CD14-positive monocyte (primary cell): ENCODE data around the gene LAMC1. TPM values are rescaled to one million over a fixed set of nuclear protein-coding genes. Genes with fewer than 3 reads are reported as not detected.

Source experiments
- DNase-seq, 3 donors: peaks; one replicate each; pipeline ENCODE4 v3.0.0-alpha.2; 2011 to 2022
- H2AFZ ChIP-seq: 2 replicates; pipeline ENCODE4 v1.6.0; 2012; ENCODE audit warnings: mild to moderate bottlenecking, low read depth, low read length, inconsistent platforms; ENCODE audit not compliant: insufficient read depth, poor library complexity, severe bottlenecking
- H3K27ac ChIP-seq, 2 donors: 1 replicate in 1 of 2; 2 replicates in 1 of 2; pipeline ENCODE4 v1.5.1; 2012 to 2013; ENCODE audit warnings: low read length in 2 of 2, control low read depth in 1 of 2, inconsistent platforms in 1 of 2, low read depth in 1 of 2, mild to moderate bottlenecking in 1 of 2
- H3K27me3 ChIP-seq, 2 donors: one replicate each; pipeline versions ENCODE4 v1.6.0 to v1.6.1; 2011 to 2013; ENCODE audit warnings: low read length in 2 of 2; ENCODE audit not compliant: control insufficient read depth in 2 of 2, insufficient read depth in 2 of 2
- H3K36me3 ChIP-seq, 2 donors: replicated peaks in 1 of 2; 1 replicate in 1 of 2; 2 replicates in 1 of 2; pipeline versions ENCODE4 v1.5.1 to v1.6.1; 2012 to 2013; ENCODE audit warnings: low read length in 2 of 2, control low read depth in 1 of 2, inconsistent platforms in 1 of 2, mild to moderate bottlenecking in 1 of 2; ENCODE audit not compliant: insufficient read depth in 2 of 2, control insufficient read depth in 1 of 2
- H3K4me1 ChIP-seq, 2 donors: 1 replicate in 1 of 2; 2 replicates in 1 of 2; pipeline versions ENCODE4 v1.5.1 to v1.6.1; 2012 to 2013; ENCODE audit warnings: low read length in 2 of 2, control low read depth in 1 of 2, inconsistent platforms in 1 of 2, mild to moderate bottlenecking in 1 of 2, moderate library complexity in 1 of 2; ENCODE audit not compliant: insufficient read depth in 2 of 2, control insufficient read depth in 1 of 2
- H3K4me2 ChIP-seq: replicated peaks from 2 replicates; pipeline ENCODE3; 2012; ENCODE audit warnings: low read length, moderate library complexity, mild to moderate bottlenecking; ENCODE audit not compliant: poor library complexity, severe bottlenecking; ENCODE audit errors: extremely low read depth
- H3K4me3 ChIP-seq, 3 experiments: fragments of 200-600 bp in 1 of 3; sonication (generic) in 1 of 3; replicated peaks in 1 of 3; 1 replicate in 2 of 3; 2 replicates in 1 of 3; pipeline ENCODE4 v1.5.1; 2011 to 2013; ENCODE audit warnings: low read length in 3 of 3, mild to moderate bottlenecking in 3 of 3, control low read depth in 2 of 3, low read depth in 2 of 3, inconsistent platforms in 1 of 3, moderate library complexity in 1 of 3
- H3K79me2 ChIP-seq: 2 replicates; pipeline ENCODE4 v1.6.0; 2012; ENCODE audit warnings: mild to moderate bottlenecking, control low read depth, inconsistent platforms, low read length, moderate library complexity; ENCODE audit not compliant: insufficient read depth
- H3K9ac ChIP-seq: 2 replicates; pipeline ENCODE4 v1.6.0; 2017; ENCODE audit warnings: low read length, mild to moderate bottlenecking; ENCODE audit not compliant: insufficient read depth, poor library complexity, severe bottlenecking
- H3K9me3 ChIP-seq, 2 donors: replicated peaks in 1 of 2; 1 replicate in 1 of 2; 2 replicates in 1 of 2; pipeline versions ENCODE4 v1.5.1 to v1.6.1; 2012 to 2013; ENCODE audit warnings: low read length in 2 of 2, control low read depth in 1 of 2; ENCODE audit not compliant: control insufficient read depth in 1 of 2, insufficient read depth in 1 of 2
- H4K20me1 ChIP-seq: 2 replicates; pipeline ENCODE4 v1.6.0; 2012; ENCODE audit warnings: mild to moderate bottlenecking, low read length, control low read depth, moderate library complexity; ENCODE audit not compliant: insufficient read depth
- H3K27ac Mint-ChIP-seq, 7 donors: one replicate each; pipeline ENCODE4 v1.8.0; 2020; ENCODE audit warnings: mild to moderate bottlenecking in 7 of 7, mixed read lengths in 7 of 7, moderate library complexity in 6 of 7, inconsistent platforms in 2 of 7
- H3K27me3 Mint-ChIP-seq, 3 donors: one replicate each; pipeline ENCODE4 v1.8.0; 2021 to 2022; ENCODE audit warnings: low read depth in 3 of 3, mild to moderate bottlenecking in 3 of 3, mixed read lengths in 3 of 3, moderate library complexity in 3 of 3, inconsistent platforms in 1 of 3
- H3K36me3 Mint-ChIP-seq, 2 donors: one replicate each; pipeline ENCODE4 v1.8.0; 2020; ENCODE audit warnings: mixed read lengths in 2 of 2, inconsistent platforms in 1 of 2, mild to moderate bottlenecking in 1 of 2
- H3K4me1 Mint-ChIP-seq: one replicate; pipeline ENCODE4 v1.8.0; 2020; ENCODE audit warnings: mild to moderate bottlenecking, mixed read lengths
- H3K4me3 Mint-ChIP-seq, 2 donors: one replicate each; pipeline ENCODE4 v1.8.0; 2020; ENCODE audit warnings: mild to moderate bottlenecking in 2 of 2, mixed read lengths in 2 of 2, moderate library complexity in 1 of 2
- H3K9me3 Mint-ChIP-seq, 7 donors: one replicate each; pipeline ENCODE4 v1.8.0; 2020 to 2022; ENCODE audit warnings: mixed read lengths in 7 of 7, mild to moderate bottlenecking in 6 of 7, moderate library complexity in 6 of 7, inconsistent platforms in 2 of 7
- whole genome bisulfite sequencing: methylation state at CpG from one replicate; pipeline ENCODE4 v1.1.5; 2013; ENCODE audit warnings: missing lambda C conversion rate; ENCODE audit not compliant: insufficient coverage; 5-methylcytosine and 5-hydroxymethylcytosine counted together
- intact Hi-C, 2 donors: fragments of 100-400 bp; cut with micrococcal nuclease; formaldehyde crosslinking; loops; one replicate each; pipeline versions ENCODE4 v1.15.0 to v1.15.1; 2023
- polyA plus RNA-seq, 3 donors: library from polyadenylated mRNA; depleted of rRNA in 1 of 3; unstranded in 2 of 3; stranded (reverse) in 1 of 3; fragments of 300-500 nt in 2 of 3; fragments of >200 nt in 1 of 3; fragmentation: Illumina TruSeq in 2 of 3; gene quantifications; 1 replicate in 2 of 3; 2 replicates in 1 of 3; pipeline ENCODE4 v1.2.3, GENCODE V29; 2012 to 2021
- TF ChIP-seq, protein P1 (sequence below): fragments of 200-600 bp; IDR thresholded peaks from one replicate; pipeline ENCODE4 v1.8.0; 2022; ENCODE audit warnings: antibody characterized with exemption, mild to moderate bottlenecking

Gene LAMC1
- polyA plus RNA-seq, 3 donors: 0.34 to 1.7 (median 0.95) TPM

DNA sequence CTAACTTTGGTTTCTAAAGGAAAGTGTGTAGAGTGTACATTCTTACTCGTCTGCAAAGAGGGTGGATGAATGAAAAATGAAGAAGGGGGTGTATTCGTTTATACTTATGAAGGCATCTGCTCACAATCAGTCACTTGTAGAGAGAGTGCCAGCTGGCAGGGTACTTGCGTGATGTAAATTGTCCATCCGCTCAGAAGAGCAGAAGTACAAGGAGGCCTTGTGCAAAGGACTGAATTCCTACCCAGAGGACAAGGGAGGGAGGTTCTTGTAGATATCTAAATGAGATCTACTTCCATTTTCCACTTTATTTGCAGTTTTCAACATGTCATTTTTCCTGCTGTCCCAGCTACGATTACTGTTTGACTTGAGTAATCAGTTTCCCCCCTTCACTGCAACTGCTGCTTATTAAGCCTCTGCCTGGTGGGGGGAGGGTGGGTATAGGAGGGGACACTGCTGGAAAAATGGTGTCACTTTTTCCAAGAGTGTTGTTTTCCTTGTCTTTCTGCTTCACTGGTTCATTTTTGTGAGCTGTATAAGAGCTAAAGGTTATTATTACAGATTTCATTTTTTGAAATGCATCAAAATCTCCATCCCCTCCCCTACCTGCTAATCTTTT is 67.3 kb downstream of the LAMC1 start:
- H3K27me3 ChIP-seq: no peaks in the 10 kb centered on the region
- no peak overlapping the region for H3K4me3 ChIP-seq
- Mint-ChIP-seq H3K9me3 (no peaks in the 10 kb centered on the region), H3K4me3 (no peak overlapping the region), H3K27ac (no peak overlapping the region), H3K27me3 (peaks cover 0 to 2% (median 2%) of the 10 kb centered on the region in 3 donors), H3K4me1 (no peaks in the 10 kb centered on the region), H3K36me3 (no peaks in the 10 kb centered on the region)
- H3K4me2 ChIP-seq: no peak overlapping the region
- H3K36me3 ChIP-seq: no peaks in the 10 kb centered on the region
- H3K27ac ChIP-seq: no peak overlapping the region
- H3K9me3 ChIP-seq: no peaks in the 10 kb centered on the region
- H2AFZ ChIP-seq: no peak overlapping the region
- H3K4me1 ChIP-seq: no peaks in the 10 kb centered on the region
- WGBS: 100% methylated on average over 2 of the region's 5 CpGs
- H4K20me1 ChIP-seq: no peaks in the 10 kb centered on the region
- H3K79me2 ChIP-seq: no peaks in the 10 kb centered on the region
- no peak for DNase-seq
- no peak overlapping the region for H3K9ac ChIP-seq
- intact Hi-C loops: no loop called here
- TF ChIP-seq, protein P1, sequence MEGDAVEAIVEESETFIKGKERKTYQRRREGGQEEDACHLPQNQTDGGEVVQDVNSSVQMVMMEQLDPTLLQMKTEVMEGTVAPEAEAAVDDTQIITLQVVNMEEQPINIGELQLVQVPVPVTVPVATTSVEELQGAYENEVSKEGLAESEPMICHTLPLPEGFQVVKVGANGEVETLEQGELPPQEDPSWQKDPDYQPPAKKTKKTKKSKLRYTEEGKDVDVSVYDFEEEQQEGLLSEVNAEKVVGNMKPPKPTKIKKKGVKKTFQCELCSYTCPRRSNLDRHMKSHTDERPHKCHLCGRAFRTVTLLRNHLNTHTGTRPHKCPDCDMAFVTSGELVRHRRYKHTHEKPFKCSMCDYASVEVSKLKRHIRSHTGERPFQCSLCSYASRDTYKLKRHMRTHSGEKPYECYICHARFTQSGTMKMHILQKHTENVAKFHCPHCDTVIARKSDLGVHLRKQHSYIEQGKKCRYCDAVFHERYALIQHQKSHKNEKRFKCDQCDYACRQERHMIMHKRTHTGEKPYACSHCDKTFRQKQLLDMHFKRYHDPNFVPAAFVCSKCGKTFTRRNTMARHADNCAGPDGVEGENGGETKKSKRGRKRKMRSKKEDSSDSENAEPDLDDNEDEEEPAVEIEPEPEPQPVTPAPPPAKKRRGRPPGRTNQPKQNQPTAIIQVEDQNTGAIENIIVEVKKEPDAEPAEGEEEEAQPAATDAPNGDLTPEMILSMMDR: no peak

DNA sequence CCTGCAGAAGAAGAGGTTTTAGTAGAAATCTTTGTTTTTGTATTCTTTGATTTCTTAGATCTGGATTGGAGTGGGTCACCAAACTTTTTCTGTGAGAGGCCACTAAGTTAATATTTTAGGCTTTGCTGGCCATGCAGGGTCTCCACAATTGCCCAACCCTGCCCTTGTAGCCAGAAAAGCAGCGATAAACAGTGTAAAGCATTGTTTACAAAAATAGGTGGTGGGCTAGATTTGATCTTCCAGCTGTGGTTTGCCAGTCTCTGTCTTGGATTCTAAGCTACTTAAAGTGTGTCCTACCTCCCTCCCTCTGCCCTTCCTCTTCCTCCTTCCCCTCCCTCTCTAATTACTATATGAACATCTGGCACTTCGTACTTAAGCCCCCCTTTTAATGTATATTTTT is 68.0 kb downstream of the LAMC1 start:
- Histone ChIP-seq H3K4me2 (no peak overlapping the region), H3K79me2 (no peaks in the 10 kb centered on the region), H3K9me3 (no peaks in the 10 kb centered on the region), H3K9ac (no peak overlapping the region), H4K20me1 (no peaks in the 10 kb centered on the region), H3K4me1 (no peaks in the 10 kb centered on the region), H3K36me3 (no peaks in the 10 kb centered on the region), H3K27me3 (no peaks in the 10 kb centered on the region), H3K4me3 (no peak overlapping the region), H3K27ac (no peak overlapping the region), H2AFZ (no peak overlapping the region)
- no peak for DNase-seq
- Mint-ChIP-seq H3K4me1 (no peaks in the 10 kb centered on the region), H3K27ac (no peak overlapping the region), H3K9me3 (no peaks in the 10 kb centered on the region), H3K27me3 (peaks cover 0 to 2% (median 2%) of the 10 kb centered on the region in 3 donors), H3K4me3 (no peak overlapping the region), H3K36me3 (no peaks in the 10 kb centered on the region)
- TF ChIP-seq, protein P1: no peak
- WGBS: 100% methylated on average over 1 of the region's 2 CpGs
- intact Hi-C loops: no loop called here
